EH (cell line): ENCODE results near the gene METTL5.
"Not testable (repeated sequence)": the region's sequence is repeated elsewhere in the genome, so short reads cannot be mapped to it uniquely, and the experiment has no call there.

Source experiments
- DNase-seq: peaks from one replicate; pipeline ENCODE4 v3.0.0-alpha.2; 2015; ENCODE audit warnings: low read depth

Gene METTL5

DNA sequence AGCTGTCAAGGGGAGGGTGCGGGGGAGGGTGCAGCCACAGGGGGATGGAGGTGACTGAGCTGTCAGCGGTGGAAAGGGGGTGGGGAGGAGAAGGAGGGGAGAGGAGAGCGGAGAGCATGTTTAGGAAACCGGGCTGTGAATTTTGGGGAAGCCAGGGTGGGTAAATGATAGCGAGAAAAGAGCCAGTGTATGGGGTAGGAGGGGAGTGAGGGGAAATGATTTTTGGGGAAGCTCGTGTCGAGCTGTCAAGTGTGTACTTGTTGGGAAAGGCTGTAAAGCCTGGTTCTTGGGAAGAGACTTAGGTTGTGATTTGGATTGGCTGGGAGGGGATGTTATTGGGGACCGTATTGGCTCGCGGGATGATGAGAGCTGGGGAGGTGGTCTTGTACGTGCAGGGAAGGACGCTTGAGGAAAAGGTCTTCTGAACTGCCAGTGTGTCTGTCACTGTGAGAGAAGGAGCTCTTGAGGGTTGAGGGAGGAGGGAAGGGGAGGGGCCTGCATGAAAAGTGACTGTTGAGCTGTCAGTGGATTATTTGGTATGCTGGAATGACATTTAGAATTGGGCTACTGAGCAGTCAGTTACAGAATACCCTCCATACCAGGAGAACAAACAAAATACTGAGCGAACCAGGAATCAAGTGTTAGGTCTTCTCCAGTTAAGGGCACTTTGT, 3.6 kb upstream of the METTL5 start:
- peak; percentile 78 for DNase-seq

DNA sequence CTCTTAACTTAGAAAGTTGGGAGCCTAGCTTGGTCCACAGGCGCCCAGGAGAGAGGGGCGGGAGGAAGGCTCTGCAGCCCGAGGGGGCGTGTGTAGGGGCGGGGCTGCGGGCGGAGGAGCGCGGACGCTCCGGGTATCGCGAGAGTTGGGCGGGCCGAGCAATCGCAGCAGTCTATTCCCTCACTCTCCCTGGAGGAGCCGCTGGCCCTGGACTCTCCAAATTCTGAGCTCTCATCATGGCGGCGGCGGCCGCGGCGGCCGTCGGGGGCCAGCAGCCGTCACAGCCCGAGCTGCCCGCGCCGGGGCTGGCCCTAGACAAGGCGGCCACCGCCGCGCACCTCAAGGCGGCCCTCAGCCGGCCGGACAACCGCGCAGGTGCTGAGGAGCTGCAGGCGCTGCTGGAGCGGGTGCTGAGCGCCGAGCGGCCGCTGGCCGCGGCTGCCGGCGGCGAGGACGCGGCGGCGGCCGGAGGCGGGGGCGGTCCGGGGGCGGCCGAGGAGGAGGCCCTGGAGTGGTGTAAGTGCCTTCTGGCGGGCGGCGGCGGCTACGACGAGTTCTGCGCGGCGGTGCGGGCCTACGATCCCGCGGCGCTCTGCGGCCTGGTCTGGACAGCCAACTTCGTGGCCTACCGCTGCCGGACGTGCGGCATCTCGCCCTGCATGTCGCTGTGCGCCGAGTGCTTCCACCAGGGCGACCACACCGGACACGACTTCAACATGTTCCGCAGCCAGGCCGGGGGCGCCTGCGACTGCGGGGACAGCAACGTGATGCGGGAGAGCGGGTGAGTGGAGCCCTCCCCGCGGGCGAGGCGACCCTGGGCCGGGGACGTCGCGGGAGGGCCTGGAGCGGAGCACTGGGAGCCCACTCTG, 2.8 kb upstream of the METTL5 start, which contains the start of gene UBR3:
Gene UBR3 (plus strand): TSS at position 183 of the 869 bp plus-strand sequence. CDS start 54 bp downstream, at position 237.
- peak; percentile 94 for DNase-seq

DNA sequence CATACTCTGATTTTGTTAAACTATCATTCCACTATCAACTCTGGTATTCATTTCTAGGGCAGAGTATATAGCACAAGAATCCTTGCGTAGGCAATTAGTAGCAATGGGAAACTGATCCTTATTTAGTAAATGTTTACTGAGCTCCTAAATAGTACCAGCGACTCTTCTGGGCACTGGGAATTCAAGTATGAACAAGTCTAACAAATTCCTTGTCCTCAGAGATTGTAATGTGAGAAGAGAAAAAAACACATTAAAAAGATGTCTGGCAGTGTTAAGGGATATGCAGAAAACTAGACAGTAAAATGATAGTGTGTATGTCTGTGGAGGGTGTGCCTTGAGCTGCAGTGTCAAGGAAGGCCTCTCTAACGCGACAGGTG, 721 bp downstream of the METTL5 start:
- DNase-seq, result no peak

DNA sequence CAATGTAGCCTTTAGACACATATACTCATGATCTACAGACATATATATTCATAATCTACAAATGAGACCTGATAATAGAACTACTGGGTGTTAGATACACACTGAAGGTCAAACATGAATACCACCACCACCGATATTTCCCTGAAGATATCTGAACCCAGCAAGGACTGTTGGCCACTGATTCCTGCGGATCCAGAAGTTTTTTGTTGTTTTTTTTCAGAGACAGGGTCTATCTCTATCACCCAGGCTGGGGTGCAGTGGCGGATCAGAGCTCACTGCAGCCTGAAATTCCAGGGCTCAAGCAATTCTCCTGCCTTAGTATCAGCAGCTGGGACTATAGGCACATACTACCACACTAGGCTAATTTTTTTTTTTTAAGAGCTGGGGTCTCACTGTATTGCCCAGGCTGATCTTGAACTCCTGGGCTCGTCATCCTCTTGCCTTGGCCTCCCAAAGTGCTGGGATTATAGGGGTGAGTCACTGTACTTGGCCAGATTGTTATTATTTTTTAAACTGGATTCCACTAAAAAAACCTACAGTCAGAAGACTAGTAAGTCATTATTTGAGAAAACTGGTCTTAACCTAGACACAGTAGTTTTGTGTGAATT, 1.8 kb downstream of the METTL5 start:
- peak; percentile 37 for DNase-seq

DNA sequence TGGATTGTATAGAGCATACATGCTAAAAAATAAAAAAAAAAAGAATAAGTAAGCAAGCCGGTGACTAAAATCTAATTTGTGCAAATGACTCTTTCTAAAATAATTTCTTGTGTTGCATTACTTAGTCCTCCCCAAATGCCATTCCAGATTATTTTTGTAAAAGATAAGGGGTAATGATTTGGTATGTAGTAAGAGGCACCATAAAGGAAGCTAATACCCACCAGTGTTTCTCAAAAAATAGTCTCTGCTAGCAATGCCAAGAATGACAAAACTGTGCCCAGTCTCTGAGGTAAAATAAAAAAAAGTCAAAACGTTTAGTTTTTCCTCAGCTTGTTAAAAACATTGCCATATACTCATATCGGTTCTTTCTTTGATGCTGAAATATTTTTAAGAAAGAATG, 2.7 kb downstream of the METTL5 start:
- DNase-seq, result peak; percentile 20

DNA sequence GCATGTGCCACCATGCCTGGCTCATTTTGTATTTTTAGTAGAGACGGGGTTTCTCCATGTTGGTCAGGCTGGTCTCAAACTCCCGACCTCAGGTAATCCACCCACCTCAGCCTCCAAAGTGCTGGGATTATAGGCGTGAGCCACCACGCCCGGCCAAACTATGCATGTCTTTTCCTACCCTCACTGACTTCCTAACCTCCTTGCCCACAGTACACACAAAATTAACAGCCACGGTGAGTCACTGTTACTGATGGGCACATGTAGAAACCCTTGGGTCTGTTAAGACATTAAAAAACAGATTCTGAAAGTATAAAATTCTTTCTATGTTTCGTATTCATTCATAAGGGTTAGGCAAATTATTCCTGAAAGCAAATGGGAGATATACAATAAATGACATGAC, 4.6 kb downstream of the METTL5 start:
- DNase-seq, result peak; percentile 57

DNA sequence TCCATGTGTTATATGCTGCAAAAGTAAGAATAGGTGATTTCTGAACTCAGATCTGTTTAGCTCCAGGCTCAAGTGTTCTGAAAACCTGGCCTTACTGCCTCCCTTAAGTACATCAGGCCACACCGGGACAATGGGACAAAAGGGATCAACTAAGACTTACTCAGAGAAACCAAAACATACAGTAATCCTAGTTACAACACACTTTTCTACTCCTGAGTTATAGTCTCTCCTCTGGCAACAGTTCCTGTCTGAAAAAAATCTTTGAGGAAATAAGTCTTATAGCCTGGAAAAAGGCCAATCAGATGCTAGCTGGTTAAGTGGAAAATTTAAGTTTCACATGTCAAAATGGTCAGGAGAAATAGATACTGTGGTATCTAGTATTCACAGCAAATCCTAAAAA, 5.6 kb downstream of the METTL5 start:
- peak; percentile 44 for DNase-seq

DNA sequence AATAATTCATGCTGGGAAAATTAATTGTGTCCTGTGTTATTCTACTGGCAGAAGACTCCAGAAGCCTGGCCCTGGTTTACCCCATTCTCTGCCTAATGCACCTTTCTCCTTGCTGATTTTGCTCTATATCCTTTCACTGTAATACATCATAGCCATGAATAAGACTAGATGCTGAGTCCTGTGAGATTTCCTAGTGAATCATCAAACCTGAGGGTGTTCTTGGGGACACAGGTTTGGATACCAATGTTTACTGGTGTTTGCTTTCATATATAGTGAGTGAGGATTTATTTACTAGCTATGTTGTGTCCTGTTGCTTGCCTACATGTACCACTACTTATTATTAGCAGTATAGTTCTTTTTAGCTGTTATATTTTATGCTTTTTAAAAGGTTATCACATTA, 6.5 kb downstream of the METTL5 start:
- no peak for DNase-seq

DNA sequence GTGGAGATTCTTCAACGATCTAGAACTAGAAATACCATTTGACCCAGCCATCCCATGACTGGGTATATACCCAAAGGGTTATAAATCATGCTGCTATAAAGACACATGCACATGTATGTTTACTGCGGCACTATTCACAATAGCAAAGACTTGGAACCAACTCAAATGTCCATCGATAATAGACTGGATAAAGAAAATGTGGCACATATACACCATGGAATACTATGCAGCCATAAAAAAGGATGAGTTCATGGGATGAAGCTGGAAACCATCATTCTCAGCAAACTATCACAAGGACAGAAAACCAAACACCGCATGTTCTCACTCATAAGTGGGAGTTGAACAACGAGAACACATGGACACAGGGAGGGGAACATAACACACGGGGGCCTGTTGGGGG, 7.3 kb downstream of the METTL5 start:
- DNase-seq, result not testable (repeated sequence)

DNA sequence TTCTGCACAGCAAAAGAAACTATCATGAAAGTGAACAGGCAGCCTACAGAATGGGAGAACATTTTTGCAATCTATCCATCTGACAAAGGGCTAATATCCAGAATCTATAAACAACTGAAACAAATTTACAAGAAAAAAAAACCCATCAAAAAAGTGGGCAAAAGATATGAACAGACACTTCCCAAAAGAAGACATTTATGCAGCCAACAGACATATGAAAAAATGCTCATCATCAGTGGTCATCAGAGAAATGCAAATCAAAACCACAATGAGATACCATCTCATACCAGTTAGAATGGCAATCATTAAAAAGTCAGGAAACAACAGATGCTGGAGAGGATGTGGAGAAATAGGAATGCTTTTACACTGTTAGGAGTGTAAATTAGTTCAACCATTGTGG, 7.7 kb downstream of the METTL5 start:
- peak; percentile 53 for DNase-seq

DNA sequence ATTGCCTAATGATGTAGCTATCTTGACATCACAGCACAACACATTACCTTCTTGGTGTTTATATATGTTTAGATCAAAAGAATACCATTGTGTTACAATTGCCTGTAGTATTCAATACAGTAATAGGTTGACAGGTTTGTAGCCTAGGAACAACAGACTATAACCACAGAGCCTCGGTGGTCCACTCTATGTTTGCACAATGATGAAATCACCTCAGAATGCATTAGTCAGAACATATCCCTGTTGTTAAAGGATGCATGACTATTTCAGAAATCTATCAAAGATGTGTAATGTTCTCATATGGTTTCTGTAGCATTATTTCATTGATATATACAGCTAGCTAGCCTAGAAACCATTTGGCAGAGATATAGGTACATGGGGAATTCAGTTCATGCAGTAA, 8.9 kb downstream of the METTL5 start:
- DNase-seq, result peak; percentile 73

DNA sequence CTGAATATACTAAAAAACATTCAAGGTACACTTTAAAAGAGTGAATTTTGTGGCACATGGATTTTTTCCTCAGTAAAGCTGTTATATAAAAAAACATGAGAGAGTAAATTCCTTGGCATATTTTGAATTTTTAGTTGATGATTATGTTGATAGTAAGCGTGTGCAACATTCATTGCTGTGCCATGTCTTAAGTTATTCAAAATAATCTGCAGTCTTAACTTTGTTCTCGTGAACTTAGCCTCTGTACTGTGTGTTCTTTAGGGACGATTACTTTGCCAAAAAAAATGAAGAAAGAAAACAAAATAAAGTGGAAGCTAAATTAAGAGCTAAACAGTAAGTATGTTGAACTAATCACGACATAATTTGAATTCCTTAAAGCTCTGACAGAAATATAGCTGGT, 16.5 kb downstream of the METTL5 start:
- peak; percentile 92 for DNase-seq

DNA sequence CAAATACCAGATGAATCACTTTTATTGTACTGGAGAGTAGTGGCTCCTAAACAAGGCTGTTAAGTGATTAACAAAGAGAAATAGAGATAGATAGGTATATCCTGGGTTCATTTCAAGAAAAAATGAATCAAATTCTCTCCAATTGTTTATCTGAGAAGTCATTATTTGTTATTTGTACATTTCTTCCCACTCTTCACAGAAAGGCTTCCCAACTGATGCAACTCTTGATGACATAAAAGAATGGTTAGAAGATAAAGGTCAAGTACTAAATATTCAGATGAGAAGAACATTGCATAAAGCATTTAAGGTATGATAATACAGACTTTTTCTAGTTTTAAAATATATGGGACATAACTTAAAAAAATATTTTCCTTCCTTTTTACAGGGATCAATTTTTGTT, 18.1 kb downstream of the METTL5 start:
- DNase-seq, result no peak

DNA sequence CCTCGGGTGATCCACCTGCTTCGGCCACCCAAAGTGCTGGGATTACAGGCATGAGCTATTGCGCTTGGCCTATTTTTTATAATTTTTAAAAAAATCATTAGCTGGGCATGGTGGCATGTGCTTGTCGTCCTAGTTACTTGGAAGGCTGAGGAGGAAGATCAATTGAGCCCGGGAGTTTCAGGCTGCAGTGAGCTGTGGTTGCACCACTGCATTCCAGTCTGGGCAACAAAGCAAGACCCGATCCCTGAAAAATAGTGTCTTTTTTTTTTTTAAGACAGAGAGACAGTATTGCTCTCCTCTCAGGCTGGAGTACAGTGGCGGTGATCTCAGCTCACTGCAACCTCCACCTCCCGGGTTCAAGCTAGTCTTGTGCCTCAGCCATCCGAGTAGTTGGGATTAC, 21.2 kb downstream of the METTL5 start:
- peak; percentile 25 for DNase-seq

DNA sequence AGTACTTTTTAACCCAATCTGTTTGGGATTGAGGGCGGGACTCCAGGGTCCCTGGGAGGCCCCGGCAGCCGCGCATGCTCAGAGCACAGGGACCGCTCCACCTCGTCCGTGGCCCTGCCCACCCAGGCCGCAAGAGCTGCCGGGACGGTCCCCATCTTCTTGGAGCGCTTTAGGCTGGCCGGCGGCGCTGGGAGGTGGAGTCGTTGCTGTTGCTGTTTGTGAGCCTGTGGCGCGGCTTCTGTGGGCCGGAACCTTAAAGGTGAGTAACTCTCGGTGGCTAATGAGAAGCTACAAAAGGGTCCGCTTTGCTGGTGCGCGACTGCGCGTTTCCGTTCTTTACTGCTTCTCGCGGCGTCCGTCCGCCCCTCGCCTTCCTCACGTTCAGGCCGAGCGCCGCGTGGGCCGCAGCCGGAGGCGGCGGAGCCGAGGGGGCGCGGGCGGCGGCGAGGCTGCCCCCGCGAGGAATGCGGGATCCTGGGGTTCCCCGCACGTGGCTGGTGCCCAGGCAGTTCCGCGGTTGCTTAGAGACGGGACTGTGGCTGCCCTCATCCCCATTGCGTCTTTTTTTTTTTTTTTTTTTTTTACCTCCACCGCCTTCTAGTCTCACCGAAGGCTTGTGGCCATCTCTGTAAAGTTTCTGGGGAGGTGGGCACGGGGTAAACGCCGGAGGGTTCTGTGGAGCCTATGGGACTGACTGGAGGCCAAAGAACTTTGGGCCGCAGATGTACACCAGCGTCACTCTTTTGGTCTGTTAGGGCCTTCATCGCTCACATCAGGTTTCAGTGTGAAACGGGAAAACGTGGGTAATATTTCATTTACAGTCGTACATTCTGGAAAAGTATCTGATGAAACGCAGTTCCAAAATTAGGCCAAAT, 25.8 kb downstream of the METTL5 start, which contains the start of gene SSB:
Gene SSB (plus strand): TSS at position 154 of the 875 bp plus-strand sequence. CDS start 2,090 bp downstream, outside the sequence.
- peak; percentile 93 for DNase-seq

DNA sequence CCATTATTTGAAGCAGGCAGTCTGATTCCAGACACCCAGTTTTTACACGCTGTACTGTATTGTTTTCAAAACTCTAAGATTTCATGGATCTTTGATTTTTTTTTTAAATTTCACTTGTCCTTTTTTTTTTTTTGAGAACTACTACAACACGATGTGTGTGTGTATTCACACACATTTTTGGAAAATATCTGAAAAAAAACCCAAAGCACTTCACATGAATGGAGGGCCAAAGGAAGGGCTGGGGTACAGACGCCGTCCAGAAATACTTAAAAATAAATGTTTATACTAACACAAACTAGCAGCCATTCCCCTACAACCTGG, 26.3 kb downstream of the METTL5 start:
- no peak for DNase-seq

DNA sequence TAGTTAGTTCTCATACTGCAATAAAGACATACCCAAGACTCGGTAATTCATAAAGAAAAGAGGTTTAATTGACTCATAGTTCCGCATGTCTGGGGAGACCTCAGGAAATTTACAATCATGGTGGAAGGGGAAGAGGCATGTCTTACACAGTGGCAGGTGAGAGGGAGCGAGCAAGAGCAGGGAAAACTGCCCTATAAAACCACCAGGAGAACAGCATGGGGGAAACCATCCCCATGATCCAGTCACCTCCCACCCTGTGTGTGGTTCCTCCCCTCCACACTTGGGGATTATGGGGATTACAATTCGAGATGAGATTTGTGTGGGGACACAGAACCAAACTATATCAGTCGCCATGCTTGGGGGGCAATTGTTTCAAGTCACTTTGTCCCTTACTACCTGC, 27.1 kb downstream of the METTL5 start:
- no peak for DNase-seq

DNA sequence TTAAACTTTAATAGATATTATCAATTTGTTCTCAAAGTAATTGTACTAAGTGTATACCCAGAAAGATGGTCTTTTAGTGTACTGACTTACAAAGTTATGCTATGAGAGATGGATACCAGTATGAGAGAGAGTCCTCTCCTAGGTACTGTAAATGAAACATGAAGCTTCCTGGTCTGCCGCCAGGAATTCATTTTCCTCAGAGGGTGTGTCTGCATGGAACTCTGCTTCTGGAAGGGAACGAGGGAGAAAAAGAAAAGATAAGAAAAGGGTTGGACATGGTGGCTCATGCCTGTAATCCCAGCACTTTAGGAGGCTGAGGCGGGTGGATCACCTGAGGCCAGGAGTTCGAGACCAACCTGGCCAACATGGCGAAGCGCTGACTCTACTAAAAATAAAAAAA, 28.3 kb downstream of the METTL5 start:
- DNase-seq, result peak; percentile 21

DNA sequence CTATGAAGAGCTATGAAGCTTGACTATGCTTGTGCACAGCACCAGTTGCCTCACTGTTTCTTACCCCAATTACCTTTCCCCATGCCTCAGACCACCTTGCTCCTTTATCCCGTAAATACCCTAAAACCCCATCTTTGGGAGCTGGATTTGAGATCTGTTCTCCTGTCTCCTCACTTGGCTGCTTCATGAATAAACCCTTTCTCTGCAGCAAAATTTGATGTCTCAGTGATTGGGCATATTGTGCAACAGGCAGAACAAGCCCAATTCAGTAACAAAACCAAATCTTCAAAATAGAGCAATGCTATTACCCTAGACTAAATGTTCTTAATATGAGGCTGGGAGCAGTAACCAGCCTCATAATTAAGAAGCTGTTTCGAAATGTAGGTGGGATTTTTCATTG, 29.5 kb downstream of the METTL5 start:
- DNase-seq, result no peak

DNA sequence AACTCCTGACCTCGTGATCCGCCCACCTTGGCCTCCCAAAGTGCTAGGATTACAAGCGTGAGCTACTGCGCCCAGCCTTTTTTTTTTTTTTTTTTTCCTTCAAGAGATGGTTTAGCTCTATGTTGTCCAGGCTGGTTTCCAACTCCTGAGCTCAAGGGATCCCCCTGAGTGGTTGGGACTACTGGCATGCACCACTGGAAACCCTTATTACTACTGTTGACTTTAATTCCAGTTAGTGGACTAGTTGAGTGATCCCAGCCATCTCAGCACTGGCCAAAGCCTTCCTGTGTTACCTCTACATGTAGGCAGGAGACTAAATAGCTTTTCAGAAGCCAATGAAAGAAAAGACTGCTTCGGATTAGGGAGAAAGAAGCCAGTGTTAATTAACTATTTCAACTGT, 34.1 kb downstream of the METTL5 start:
- no peak for DNase-seq

DNA sequence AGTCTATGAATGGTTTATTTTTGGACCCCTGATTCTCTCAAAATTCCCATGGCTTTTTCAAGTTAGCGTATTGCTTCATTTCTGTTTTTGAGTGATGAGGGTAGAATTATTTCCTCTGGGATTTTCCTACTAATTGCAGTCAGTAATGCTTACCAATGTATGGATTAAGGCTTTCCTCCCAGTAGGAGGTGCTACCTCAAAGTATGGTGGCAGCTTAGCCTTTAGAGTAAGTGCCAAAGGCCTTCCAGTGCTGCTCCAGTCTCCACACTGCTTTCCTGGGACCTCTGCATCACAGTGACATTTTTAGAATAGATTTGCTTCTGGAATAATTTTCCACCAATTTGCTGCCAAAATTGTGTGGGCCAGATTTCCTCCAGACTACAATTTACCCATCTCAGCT, 42.2 kb downstream of the METTL5 start:
- DNase-seq, result no peak
